Measurements from ENCODE around the gene SELENOM. TPM values are rescaled to one million over a fixed set of nuclear protein-coding genes. Genes with fewer than 3 reads are reported as not detected.

Gene SELENOM
- total and polyA plus RNA-seq, 2 of the 8 experiments (the other 6 are each of a cell fraction or from before 2014, with no cell fraction given), result 22.7 to 40.0 TPM

DNA sequence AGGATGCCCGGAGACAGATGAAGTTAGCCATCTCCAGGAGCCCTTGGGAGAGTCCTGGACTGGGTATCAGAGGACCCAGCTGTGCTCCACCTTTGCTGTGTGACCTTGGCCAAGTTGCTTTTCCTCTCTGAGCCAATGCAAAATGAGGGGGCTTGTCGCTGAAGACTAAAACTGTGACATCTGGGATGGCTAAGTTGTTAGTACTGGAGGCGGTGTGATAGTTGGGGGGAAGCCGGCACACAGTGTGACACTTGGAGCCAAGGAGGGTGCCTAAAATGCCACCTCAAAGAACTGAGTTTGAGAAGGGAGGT is 15.9 kb upstream of the SELENOM start:
- 78% methylated on average over 4 of the region's 4 CpGs; no CpG with 5 or more reads in 1 of the 2 experiments for WGBS, 2 experiments (ENCODE audit: extremely low coverage in 1 of 2, insufficient coverage in 1 of 2, insufficient read length in 1 of 2, insufficient replicate concordance in 2 of 2, low coverage in 1 of 2, low lambda C conversion rate in 2 of 2, missing lambda C conversion rate in 1 of 2)
- ChIA-PET CTCF (ENCODE audit: partially characterized antibody) (interaction anchor here (0.6 to 2.0 kb wide), 4 partner anchors 10 to 140 kb away, joined by 4 to 10 read pairs (median 6); partner anchors contain the start of gene SELENOM), POLR2A (ENCODE audit: partially characterized antibody) (interaction anchor here (0.6 to 1.8 kb wide), 3 partner anchors 12 to 19 kb away, joined by 3 to 9 read pairs (median 5); no protein-coding TSS in a partner anchor)
- H2BK15ac ChIP-seq (ENCODE audit: low read length), result 0 out of 2 replicates have a peak overlapping the region, but pooled peaks have one; percentile 46
- 0 out of 2 replicates have a peak overlapping the region, but pooled peaks have one; percentile 4 for H2BK5ac ChIP-seq (ENCODE audit: low read depth, low read length)
- no peak for FAIRE-seq
- H3K14ac ChIP-seq (ENCODE audit: insufficient read length), result no peak overlapping the region
- H3K79me2 ChIP-seq (ENCODE audit: control insufficient read depth in 1 of 2, insufficient read depth in 2 of 2, low read length in 2 of 2), result no peaks in the 10 kb centered on the region
- no peak overlapping the region for H3K23ac ChIP-seq (ENCODE audit: insufficient read length)
- TF ChIP-seq, protein P1, sequence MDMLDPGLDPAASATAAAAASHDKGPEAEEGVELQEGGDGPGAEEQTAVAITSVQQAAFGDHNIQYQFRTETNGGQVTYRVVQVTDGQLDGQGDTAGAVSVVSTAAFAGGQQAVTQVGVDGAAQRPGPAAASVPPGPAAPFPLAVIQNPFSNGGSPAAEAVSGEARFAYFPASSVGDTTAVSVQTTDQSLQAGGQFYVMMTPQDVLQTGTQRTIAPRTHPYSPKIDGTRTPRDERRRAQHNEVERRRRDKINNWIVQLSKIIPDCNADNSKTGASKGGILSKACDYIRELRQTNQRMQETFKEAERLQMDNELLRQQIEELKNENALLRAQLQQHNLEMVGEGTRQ (IDR thresholded peaks at IDR 0.05; ENCODE audit: low read length), result no peak
- TF ChIP-seq ZNF274 (IDR thresholded peaks at IDR 0.05; ENCODE audit: borderline replicate concordance, extremely low read depth, low read length) (no peak), POU5F1 (IDR thresholded peaks at IDR 0.05; ENCODE audit: low read depth, low read length) (no peak), TBP (IDR thresholded peaks at IDR 0.05; ENCODE audit: low read depth, low read length) (no peak), RFX5 (IDR thresholded peaks at IDR 0.05; ENCODE audit: borderline replicate concordance, low read depth, low read length) (no peak), NANOG (IDR thresholded peaks at IDR 0.05; ENCODE audit: insufficient read depth, low read depth, low read length, poor library complexity, severe bottlenecking) (no peak), KDM5A (IDR thresholded peaks at IDR 0.05; ENCODE audit: low read length) (no peak), KDM1A (IDR thresholded peaks at IDR 0.05; ENCODE audit: borderline replicate concordance, low read length) (peak; percentile 92)
- H3K23me2 ChIP-seq (ENCODE audit: low read depth, low read length), result no peaks in the 10 kb centered on the region; the same call in 1 of the 2 replicates
- H3K36me3 ChIP-seq (ENCODE audit: control insufficient read depth in 2 of 4, insufficient read depth in 4 of 4, low read length in 3 of 4), result no peaks in the 10 kb centered on the region
- no peaks in the 10 kb centered on the region for H3K79me1 ChIP-seq (ENCODE audit: low read depth, low read length)
- H4K20me1 ChIP-seq (replicated peaks in 1 of 2; ENCODE audit: control insufficient read depth in 1 of 2, insufficient read depth in 2 of 2, low read length in 2 of 2), result no peaks in the 10 kb centered on the region
- H4K91ac ChIP-seq (replicated peaks; ENCODE audit: insufficient read length, low read length), result peak overlapping the region; percentile 66
- no peak overlapping the region for H3K4ac ChIP-seq (replicated peaks; ENCODE audit: insufficient read length, low read depth, low read length)
- H4K8ac ChIP-seq (ENCODE audit: extremely low read depth, insufficient read depth, low read length), result no peak overlapping the region
- no peaks in the 10 kb centered on the region for H3K9me3 ChIP-seq (ENCODE audit: insufficient read depth in 2 of 2, low read depth in 1 of 2, low read length in 1 of 2)
- no peak overlapping the region for H2AK5ac ChIP-seq (ENCODE audit: low read depth, low read length)
- no peak overlapping the region for H2BK120ac ChIP-seq (replicated peaks; ENCODE audit: low read depth, low read length)
- H3K27me3 ChIP-seq (replicated peaks in 1 of 4; ENCODE audit: control insufficient read depth in 3 of 4, extremely low read depth in 1 of 4, insufficient read depth in 3 of 4, low read length in 3 of 4), result no peaks in the 10 kb centered on the region; a peak in 1 of 7 replicates
- H3K4me3 ChIP-seq (ENCODE audit: extremely low read depth in 1 of 4, insufficient read depth in 2 of 4, low read depth in 3 of 4, low read length in 4 of 4), result peak overlapping the region; percentile 17 to 56 (median 36); a peak in 6 of 8 replicates
- H3K56ac ChIP-seq (replicated peaks; ENCODE audit: insufficient read length, low read depth, low read length), result peak overlapping the region; percentile 28
- no peak overlapping the region for H2AFZ ChIP-seq (ENCODE audit: low read length)
- H3K27ac ChIP-seq (ENCODE audit: low read depth, low read length), result no peak overlapping the region
- H3K4me2 ChIP-seq (ENCODE audit: insufficient read depth in 1 of 2, low read depth in 2 of 2, low read length in 2 of 2), result peak overlapping the region; percentile 51 to 72
- H2BK20ac ChIP-seq (ENCODE audit: low read length), result no peak overlapping the region
- H3K18ac ChIP-seq (ENCODE audit: extremely low read depth, low read length), result no peak overlapping the region
- H3K9ac ChIP-seq (replicated peaks in 1 of 4; ENCODE audit: extremely low read depth in 1 of 4, low read depth in 3 of 4, low read length in 3 of 4), result peak overlapping the region in 2 of 4 experiments; percentile 13 to 25; a peak in 2 of 7 replicates
- H4K5ac ChIP-seq (ENCODE audit: insufficient read length, low read depth, low read length), result no peak overlapping the region
- no peak overlapping the region for H2BK12ac ChIP-seq (ENCODE audit: low read depth, low read length)
- no peak for DNase-seq (ENCODE audit: low read depth in 1 of 2, low spot score in 2 of 2)
- H3K4me1 ChIP-seq (replicated peaks in 1 of 4; ENCODE audit: control insufficient read depth in 3 of 4, insufficient read depth in 4 of 4, low read length in 3 of 4), result peaks cover 0 to 27% (median 11%) of the 10 kb centered on the region in 4 experiments; a peak in 6 of 7 replicates
